ENCODE data around the gene TPO.
A peak's percentile ranks its signal among the peaks of the same experiment; 100 is the strongest.
"Not testable (repeated sequence)": the region's sequence is repeated elsewhere in the genome, so short reads cannot be mapped to it uniquely, and the experiment has no call there.

The TPO gene

DNA sequence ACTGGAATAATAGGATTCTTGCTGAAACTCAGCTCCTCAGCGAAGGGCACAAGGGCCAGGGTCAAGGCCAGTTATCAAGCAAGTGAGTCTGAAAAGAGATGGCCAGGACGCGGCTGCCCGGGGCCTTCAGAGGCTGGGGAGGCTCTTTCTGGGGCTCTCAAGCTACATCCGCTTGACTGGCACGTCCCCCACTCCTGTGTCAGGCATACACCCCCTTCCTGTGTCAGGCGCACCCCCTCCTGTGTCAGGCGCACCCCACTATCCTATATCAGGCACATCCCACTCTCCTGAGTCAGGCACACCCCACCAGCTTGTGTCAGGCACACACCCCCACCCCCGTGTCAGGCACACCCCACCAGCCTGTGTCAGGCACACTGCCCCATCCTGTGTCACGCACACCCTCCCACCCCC, 91.8 kb downstream of the TPO start:
- DNase-seq: no peak

GRCh38 chr2:1509271-1510065, 96.2 kb downstream of the TPO start:
- DNase-seq: no peak

- DNase-seq: no peak
Measured at GRCh38 chr2:1510176-1510575, 96.9 kb downstream of the TPO start.

GRCh38 chr2:1511455-1511854, 98.2 kb downstream of the TPO start:
- no peak for DNase-seq

GRCh38 chr2:1512321-1513289, 99.3 kb downstream of the TPO start:
- no peak for DNase-seq

GRCh38 chr2:1514391-1515072, 101.3 kb downstream of the TPO start:
- DNase-seq: no peak

DNA sequence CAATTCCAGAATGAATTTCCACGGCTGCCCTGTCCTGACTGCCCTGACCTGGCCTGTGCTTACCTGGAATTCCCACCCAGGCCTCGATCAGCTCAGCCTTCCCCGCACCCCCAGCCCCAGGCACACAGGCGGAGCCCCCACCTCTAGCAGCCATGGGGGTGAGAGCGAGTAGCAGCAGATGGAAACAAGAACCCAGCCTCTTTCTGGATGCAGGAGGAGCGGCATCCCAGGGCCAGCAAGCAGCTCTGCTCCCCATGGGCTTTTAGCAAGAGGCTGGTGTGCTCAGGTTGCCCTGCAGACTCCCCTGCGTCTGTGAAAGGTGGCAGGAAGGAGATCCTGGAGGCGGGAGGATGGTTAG, 101.8 kb downstream of the TPO start:
- no peak for DNase-seq

GRCh38 chr2:1515986-1516797, 102.9 kb downstream of the TPO start:
- no peak for DNase-seq

DNA sequence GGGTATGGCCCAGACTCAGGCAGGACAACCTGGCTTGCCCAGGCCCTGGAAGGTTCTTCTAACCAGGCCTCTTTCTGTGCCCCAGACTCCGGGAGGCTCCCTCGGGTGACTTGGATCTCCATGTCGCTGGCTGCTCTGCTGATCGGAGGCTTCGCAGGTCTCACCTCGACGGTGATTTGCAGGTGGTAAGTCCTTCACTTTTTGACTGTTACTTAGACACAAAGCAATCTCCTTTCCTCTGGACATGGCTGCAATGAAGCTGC, 103.5 kb downstream of the TPO start:
- no peak for DNase-seq

DNA sequence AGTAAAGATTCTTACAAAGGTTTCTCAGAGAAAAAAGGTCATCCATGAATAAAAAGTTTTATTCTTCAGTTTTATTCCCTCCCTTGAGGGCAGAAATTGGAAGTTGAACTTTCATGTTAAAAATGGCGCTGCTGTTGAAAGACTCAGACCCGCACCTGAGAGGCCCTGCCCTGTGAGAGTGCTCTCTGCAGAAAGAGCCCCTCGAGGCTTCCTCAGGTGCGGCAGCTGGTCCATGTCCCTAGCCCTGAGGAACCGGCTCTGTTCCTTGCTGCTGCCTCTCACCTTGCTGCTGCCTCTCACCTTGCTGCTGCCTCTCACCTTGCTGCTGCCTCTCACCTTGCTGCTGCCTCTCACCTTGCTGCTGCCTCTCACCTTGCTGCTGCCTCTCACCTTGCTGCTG, 104.0 kb downstream of the TPO start:
- not testable (repeated sequence) for DNase-seq

DNA sequence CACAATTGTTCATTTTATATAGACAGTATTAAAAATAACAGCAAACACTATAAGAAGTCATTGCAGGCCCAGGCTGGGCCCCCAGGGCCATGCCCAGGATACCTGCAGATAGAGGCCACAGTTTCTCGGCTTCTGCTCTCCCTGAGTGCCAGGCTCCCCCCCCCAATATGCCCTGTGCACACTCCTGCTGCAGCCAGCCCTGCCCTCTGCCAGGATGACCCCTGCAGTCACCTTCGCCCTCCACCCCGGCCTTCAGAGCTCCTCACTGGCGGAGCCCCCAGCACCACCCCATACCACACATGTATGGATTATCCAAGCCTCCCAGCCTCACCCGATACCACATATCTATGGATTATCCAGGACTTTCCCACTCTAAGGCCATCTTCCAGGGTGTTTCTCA, 104.5 kb downstream of the TPO start:
- no peak for DNase-seq

DNA sequence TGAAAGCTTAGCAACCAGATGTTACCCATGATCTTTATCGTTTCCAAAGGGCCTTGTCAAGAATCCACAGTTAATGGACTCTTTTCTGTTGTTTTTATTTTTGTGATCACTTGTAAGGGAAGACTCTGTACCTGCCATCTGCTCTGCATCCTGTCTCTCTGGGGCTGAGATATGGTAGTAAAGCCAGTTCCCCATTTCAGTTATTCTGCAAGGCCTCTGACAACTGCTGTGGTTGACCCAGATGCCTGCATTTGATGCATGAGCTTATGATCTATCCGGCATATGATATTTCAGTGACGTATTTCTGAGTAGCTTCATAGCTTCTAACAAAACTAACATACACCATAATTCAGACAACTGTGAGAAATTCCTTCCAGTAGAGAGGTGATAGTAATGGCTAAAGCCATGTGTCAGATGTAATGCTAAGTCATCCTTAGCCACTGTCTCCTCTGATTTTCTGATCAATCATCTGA, 105.1 kb downstream of the TPO start:
- no peak for DNase-seq

DNA sequence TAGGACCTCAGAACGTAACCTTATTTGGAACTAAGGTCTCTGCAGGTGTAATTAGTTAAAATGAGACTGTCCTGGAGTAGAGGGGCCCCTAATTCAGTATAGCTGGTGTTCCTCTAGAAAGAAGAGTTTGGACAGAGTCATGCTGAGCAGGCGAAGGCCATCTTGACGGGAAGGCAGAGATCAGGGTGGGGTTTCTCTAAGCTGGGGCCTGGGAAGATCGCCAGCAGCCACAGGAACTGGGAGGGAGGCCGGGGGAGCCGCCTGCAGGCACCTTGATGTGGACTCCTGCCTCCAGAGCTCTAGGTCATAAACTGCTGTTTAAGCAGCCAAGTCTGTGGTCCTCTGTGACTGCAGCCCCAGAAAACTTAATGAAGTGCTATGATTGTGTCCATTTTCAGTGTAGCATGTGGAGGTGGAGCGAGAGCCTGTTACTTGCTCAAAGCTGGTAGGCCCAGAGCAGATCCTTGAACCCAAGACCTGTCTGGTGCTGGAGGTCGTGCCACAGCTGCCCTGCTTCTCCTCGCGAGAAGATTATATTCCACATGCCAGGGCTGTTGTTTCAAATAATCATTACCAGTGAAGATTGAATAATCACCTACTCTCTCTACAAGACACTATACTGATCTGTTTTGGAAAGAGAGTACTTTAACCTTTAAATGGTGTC, 105.7 kb downstream of the TPO start:
- no peak for DNase-seq

DNA sequence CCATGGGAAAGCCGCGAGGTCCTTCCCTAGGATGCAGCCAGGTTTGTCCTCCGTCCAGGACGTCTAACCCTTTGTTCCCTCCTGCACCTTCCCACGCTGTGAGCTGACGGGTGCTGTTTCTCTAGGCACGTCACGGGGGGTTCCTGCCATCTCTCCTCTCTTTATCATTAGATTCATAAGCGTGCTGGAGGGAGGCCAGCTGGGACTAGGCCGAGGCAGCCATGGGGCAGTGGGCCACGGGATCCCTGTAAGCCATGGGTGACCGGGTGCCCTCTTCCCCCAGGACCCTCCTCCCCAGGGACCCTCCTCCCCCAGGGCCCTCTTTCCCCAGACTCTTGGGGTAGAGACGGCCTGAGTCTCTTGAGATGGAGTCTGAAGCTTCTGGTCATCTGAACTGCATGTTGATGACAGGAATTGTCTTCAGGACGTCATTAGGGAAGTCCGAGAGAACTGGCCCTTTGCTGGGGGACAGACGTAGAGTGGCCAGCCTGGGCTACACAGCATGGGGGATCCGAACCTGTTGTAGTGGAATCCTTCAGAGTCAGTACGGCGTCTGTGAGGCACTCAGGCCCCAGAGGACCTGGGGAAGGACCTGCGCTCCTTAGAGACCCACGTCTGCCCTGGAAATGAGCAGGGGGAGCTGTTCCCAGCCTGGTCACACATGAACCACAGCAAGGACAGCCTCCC, 108.1 kb downstream of the TPO start:
- DNase-seq: no peak

DNA sequence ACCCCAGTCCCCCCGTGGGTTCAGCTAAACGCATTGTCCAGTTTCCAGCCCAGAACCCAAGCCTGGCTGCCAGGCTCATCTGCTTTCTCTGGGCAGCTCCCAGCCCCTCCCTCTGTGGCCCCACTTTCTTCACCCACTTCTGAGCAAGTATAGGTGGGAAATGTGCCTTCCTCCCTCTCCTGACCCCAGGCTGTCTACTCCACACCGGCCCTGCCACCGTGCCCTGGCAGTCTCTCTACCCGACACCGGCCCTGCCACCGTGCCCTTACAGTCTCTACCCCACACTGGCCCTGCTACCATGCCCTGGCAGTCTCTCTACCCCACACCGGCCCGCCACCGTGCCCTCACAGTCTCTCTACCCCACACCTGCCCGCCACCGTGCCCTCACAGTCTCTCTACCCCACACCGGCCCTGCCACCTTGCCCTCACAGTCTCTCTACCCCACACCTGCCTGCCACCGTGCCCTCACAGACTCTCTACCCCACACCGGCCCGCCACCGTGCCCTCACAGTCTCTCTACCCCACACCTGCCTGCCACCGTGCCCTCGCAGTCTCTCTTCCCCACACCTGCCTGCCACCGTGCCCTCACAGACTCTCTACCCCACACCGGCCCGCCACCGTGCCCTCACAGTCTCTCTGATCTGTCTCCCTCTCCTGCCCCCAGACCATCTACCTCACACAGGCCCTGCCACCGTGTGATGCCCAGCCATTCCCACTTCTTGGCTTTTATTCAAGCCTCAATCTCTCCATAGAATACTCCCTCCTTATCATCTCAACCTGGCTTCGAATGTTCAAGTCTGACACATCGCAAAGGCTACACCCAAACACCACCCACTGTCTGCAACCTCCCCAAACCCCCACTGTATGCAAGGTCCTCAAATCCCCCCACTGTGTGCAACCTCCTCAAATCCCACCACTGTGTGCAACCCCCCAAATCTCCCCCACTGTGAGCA, 108.9 kb downstream of the TPO start:
- DNase-seq: no peak

DNA sequence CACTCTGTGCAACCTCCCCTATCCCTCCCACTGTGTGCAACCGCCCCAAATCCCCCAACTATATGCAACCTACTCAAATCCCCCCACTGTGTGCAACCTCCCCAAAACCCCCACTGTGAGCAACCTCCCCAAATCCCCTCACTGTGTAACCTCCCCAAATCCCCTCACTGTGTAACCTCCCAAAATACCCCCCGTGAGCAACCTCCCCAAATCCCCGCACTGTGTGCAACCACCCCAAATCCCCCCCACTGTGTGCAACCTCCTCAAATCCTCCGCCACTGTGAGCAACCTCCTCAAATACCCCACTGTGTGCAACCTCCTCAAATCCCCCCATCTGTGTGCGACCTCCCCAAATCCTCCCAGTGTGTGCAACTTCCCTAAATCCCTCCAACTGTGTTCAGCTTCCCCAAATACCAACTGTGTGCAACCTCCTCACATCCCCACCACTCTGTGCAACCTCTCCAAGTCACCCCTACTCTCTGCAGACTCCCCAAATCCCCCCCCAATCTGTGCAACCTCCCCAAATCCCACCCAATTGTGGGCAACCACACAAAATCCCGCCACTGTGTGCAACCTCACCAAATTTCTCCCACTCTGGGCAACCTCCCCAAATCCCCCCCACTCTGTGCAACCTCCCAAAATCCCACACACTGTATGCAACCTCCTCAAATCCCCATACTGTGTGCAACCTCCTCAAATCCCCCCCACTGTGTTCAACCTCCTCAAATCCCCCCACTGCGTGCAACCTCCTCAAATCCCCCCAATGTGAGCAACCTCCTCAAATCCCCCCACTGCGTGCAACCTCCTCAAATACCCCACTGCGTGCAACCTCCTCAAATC, 114.1 kb downstream of the TPO start:
- no peak for DNase-seq

- no peak for DNase-seq
Measured at GRCh38 chr2:1528273-1529064, 115.2 kb downstream of the TPO start.

DNA sequence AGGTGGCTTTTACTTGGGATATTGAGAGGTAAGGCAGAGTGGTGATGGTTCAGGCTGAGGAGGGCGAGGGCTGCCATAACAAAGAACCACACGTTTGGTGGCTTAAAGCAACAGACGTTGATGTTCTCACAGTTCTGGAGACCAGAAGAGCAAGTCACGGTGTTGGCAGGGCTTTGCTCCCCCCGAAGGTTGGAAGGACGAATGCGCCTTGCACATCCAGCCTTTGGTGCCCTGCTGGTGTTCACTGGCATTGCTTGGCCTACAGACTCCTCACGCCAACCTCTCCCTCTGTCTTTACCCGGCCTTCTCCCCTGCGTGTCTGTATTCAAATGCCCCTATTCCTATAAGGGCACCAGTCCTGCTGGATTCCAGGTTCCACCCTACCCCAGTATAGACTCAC, 125.4 kb downstream of the TPO start:
- DNase-seq: peak; percentile 39

DNA sequence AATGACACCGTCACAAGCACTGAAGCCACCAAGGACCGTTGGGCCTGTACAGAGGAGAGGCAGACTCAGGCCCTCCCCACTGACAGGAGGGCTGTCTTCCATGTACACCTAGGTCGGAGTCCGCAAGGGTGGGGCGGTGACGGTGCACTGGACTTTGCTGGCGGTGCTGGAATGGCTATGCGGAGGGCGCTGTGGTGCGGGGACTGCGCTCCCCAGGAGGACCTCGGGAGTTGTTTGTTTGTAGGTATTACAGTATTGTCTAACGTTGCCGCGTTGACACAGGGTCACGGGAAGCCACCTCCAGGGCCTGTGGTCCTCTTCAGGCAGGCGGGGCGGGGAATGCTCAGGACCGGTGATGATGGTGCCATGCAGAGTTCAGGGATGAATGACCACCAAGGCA, 126.2 kb downstream of the TPO start:
- no peak for DNase-seq
